ENCODE data around the gene SCN11A. TPM values are rescaled to one million over a fixed set of nuclear protein-coding genes. Genes with fewer than 3 reads are reported as not detected.

SCN11A gene
- total RNA-seq, 1 experiment from 2014 or later = 0.05 TPM

GRCh38 chr3:39075910-39076309, 24.2 kb upstream of the SCN11A start (continued):
- TF ChIP-seq POLR2A (IDR thresholded peaks at IDR 0.05; ENCODE audit: borderline replicate concordance, extremely low read depth, insufficient read depth, insufficient read length) (no peak), ZNF274 (IDR thresholded peaks at IDR 0.05; ENCODE audit: low read depth, low read length) (no peak), SIN3A (IDR thresholded peaks at IDR 0.05; ENCODE audit: low read depth) (no peak), EGR1 (IDR thresholded peaks at IDR 0.05; ENCODE audit: low read depth) (no peak), CTCF (IDR thresholded peaks at IDR 0.05 in 2 of 3, conservative IDR thresholded peaks at IDR 0.05 in 1 of 3; ENCODE audit: borderline replicate concordance in 1 of 3, insufficient read depth in 1 of 3, low read depth in 2 of 3, low read length in 2 of 3) (no peak)

- TF ChIP-seq EZH2phosphoT487 (IDR thresholded peaks at IDR 0.05; ENCODE audit: borderline replicate concordance) (no peak), YY1 (IDR thresholded peaks at IDR 0.05; ENCODE audit: extremely low read depth, insufficient replicate concordance, low read depth, low read length) (no peak), POLR2AphosphoS5 (IDR thresholded peaks at IDR 0.05; ENCODE audit: low read depth, low read length) (no peak), RAD21 (IDR thresholded peaks at IDR 0.05; ENCODE audit: low read depth) (no peak), ELF1 (IDR thresholded peaks at IDR 0.05; ENCODE audit: borderline replicate concordance, low read depth) (no peak), SP1 (IDR thresholded peaks at IDR 0.05; ENCODE audit: low read depth) (no peak), ZFX (IDR thresholded peaks at IDR 0.05) (no peak), REST (IDR thresholded peaks at IDR 0.05; ENCODE audit: low read depth) (no peak), ATF3 (IDR thresholded peaks at IDR 0.05) (no peak), MAX (IDR thresholded peaks at IDR 0.05) (no peak), ZNF274 (IDR thresholded peaks at IDR 0.05; ENCODE audit: low read depth, low read length) (no peak), TCF7L2 (IDR thresholded peaks at IDR 0.05; ENCODE audit: borderline replicate concordance, extremely low read depth, insufficient read depth, insufficient read length) (no peak), CTCF (IDR thresholded peaks at IDR 0.05 in 2 of 3, conservative IDR thresholded peaks at IDR 0.05 in 1 of 3; ENCODE audit: borderline replicate concordance in 1 of 3, insufficient read depth in 1 of 3, low read depth in 2 of 3, low read length in 2 of 3) (no peak), FOSL1 (IDR thresholded peaks at IDR 0.05; ENCODE audit: low read depth) (no peak), SRF (IDR thresholded peaks at IDR 0.05; ENCODE audit: low read depth) (no peak), POLR2A (IDR thresholded peaks at IDR 0.05; ENCODE audit: borderline replicate concordance, extremely low read depth, insufficient read depth, insufficient read length) (no peak)
- Histone ChIP-seq H3K9me3 (ENCODE audit: control insufficient read depth in 1 of 2, insufficient read depth in 1 of 2, low read depth in 1 of 2, low read length in 2 of 2) (no peaks in the 10 kb centered on the region), H2AFZ (ENCODE audit: low read depth, low read length, poor library complexity, severe bottlenecking) (no peak overlapping the region), H3K9me2 (ENCODE audit: insufficient read depth) (no peaks in the 10 kb centered on the region), H3K4me1 (ENCODE audit: control insufficient read depth in 1 of 2, insufficient read depth in 2 of 2, low read length in 2 of 2) (no peaks in the 10 kb centered on the region), H4K20me1 (ENCODE audit: insufficient read depth) (no peaks in the 10 kb centered on the region), H3K4me2 (ENCODE audit: low read length) (no peak overlapping the region), H3K79me2 (ENCODE audit: insufficient read depth, low read length) (no peaks in the 10 kb centered on the region), H3K27ac (ENCODE audit: low read depth, low read length) (no peak overlapping the region), H3K36me3 (ENCODE audit: control insufficient read depth in 1 of 2, insufficient read depth in 2 of 2, low read length in 2 of 2) (peaks cover 0 to 7% of the 10 kb centered on the region in 2 experiments; a peak in 1 of 4 replicates), H3K9ac (ENCODE audit: low read length) (no peak overlapping the region), H3K4me3 (replicated peaks in 1 of 2; ENCODE audit: low read depth in 1 of 2, low read length in 2 of 2) (no peak overlapping the region), H3K27me3 (ENCODE audit: insufficient read depth, low read length) (no peaks in the 10 kb centered on the region)
- ChIA-PET POLR2A (no interaction called here), CTCF (interaction anchor here (0.8 to 1.2 kb wide), 2 partner anchors 69 to 223 kb away, joined by 3 to 4 read pairs; no protein-coding TSS in a partner anchor), RAD21 (ENCODE audit: low non-redundant PET in 1 of 2, low total read pairs in 2 of 2, uncharacterized antibody in 2 of 2, unreplicated experiment in 2 of 2) (no interaction called here)
- no peak for ATAC-seq
- intact Hi-C loops (cut with micrococcal nuclease) = no loop called here
- no TSS peak for BruUV-seq (replicated peaks)
- no peak for DNase-seq (ENCODE audit: low read depth, low spot score)
Measured at GRCh38 chr3:39068556-39068955, 16.8 kb upstream of the SCN11A start.
